ENCODE data around the gene FZD8. TPM values are rescaled to one million over a fixed set of nuclear protein-coding genes. Genes with fewer than 3 reads are reported as not detected.
A peak's percentile ranks its signal among the peaks of the same experiment; 100 is the strongest.
"Not testable (repeated sequence)": the region's sequence is repeated elsewhere in the genome, so short reads cannot be mapped to it uniquely, and the experiment has no call there.

FZD8 gene, protein sequence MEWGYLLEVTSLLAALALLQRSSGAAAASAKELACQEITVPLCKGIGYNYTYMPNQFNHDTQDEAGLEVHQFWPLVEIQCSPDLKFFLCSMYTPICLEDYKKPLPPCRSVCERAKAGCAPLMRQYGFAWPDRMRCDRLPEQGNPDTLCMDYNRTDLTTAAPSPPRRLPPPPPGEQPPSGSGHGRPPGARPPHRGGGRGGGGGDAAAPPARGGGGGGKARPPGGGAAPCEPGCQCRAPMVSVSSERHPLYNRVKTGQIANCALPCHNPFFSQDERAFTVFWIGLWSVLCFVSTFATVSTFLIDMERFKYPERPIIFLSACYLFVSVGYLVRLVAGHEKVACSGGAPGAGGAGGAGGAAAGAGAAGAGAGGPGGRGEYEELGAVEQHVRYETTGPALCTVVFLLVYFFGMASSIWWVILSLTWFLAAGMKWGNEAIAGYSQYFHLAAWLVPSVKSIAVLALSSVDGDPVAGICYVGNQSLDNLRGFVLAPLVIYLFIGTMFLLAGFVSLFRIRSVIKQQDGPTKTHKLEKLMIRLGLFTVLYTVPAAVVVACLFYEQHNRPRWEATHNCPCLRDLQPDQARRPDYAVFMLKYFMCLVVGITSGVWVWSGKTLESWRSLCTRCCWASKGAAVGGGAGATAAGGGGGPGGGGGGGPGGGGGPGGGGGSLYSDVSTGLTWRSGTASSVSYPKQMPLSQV
- 10 to 100 TPM in 1 of 4 donors, 1 to 10 TPM in 3; 3.5 to 10.3 (median 6.0) TPM for total RNA-seq

DNA sequence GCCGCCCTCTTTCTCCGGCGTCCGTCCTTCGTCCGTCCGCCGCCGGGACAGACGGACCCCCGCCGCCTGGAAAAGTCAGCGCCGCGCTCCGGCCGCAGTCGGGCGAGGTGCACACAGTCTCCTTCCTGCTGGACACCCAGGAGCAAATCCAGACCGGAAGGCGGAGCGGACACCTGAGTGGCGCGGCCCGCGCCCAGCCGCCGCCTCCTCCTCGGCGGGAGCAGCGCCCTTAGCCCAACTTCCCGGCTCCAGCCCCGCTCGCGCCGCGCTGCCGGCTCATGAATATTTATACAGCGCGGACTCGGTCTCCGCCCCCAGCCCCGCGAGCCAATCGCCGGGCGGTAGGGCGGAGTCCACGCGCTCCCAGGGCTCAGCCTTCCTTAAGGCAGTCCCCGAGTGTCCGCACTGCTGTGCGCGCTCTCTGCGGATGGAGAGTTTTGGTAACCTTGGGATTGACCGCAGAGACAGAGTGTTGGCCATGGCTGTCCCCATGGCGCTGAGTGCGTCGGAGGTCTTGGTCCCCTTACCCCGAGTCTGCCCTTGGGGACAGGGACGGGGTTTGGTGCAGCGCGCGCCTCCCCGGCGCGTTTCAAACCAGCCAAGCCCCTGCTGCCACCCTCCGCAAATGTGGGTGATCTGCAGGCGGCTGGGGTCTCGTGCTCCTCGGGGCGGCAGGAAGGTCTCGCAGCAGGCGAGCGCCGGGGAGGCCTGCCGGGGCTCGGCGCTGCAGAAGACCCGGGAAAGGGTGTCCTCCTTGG, at the start of gene FZD8:
Gene FZD8 (minus strand): TSS at position 262 of the 758 bp plus-strand sequence. CDS start 867 bp downstream, outside the sequence.
- peaks cover 7% of the 10 kb centered on the region for H3K27me3 ChIP-seq
- WGBS: no CpG with 5 or more reads among the region's 80 CpGs
- H3K4me1 ChIP-seq: peaks cover 54% of the 10 kb centered on the region
- no peaks in the 10 kb centered on the region for H3K36me3 ChIP-seq
- H3K4me3 ChIP-seq: peak within 1 kb of the TSS; percentile 94
- DNase-seq (ENCODE audit: low spot score in 2 of 2): peak; percentile 91
- peak within 1 kb of the TSS; percentile 82 for H3K27ac ChIP-seq
- no peaks in the 10 kb centered on the region for H3K9me3 ChIP-seq
- peak in 1 of 2 donors; percentile 41 for TF ChIP-seq POLR2A (IDR thresholded peaks at IDR 0.05)
- peak in 1 of 3 donors; percentile 29 for TF ChIP-seq POLR2AphosphoS5 (IDR thresholded peaks at IDR 0.05)
- TF ChIP-seq, protein P1, sequence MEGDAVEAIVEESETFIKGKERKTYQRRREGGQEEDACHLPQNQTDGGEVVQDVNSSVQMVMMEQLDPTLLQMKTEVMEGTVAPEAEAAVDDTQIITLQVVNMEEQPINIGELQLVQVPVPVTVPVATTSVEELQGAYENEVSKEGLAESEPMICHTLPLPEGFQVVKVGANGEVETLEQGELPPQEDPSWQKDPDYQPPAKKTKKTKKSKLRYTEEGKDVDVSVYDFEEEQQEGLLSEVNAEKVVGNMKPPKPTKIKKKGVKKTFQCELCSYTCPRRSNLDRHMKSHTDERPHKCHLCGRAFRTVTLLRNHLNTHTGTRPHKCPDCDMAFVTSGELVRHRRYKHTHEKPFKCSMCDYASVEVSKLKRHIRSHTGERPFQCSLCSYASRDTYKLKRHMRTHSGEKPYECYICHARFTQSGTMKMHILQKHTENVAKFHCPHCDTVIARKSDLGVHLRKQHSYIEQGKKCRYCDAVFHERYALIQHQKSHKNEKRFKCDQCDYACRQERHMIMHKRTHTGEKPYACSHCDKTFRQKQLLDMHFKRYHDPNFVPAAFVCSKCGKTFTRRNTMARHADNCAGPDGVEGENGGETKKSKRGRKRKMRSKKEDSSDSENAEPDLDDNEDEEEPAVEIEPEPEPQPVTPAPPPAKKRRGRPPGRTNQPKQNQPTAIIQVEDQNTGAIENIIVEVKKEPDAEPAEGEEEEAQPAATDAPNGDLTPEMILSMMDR (IDR thresholded peaks at IDR 0.05): no peak
- no peak for TF ChIP-seq EP300 (IDR thresholded peaks at IDR 0.05)

DNA sequence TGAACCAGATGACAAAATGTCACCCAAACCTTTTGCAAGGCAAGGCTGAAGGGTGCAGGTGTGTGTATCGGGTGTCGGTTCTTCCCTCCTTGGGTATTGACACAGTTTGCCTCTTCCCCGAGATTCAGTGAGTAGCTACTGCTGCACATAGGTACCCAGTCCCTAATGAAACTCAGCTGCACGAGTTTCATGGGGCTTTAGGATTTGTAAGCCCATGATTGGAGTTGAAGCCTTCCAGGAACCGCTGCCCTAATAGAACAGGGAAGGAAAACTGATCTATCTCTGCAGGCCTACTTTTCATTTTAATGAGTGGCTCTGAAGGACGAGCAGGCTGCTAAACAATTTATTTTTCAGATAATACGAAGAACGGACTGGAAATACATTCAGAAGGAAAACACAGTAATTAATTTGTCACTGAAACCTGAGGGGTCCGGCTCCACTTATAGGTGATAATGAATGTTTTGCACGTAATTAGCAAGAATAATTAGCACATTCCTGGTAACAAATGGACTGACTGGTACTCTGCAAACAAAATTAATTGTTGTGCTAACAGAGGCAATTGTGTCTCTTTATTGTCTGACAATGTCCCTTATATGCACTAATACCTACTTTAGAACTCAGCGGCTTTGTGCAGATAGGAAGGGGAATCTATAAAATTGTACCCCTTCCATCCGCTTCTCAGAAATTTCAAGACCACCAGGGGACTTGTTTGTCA, 49.6 kb upstream of the FZD8 start:
- WGBS: 68% methylated on average over 12 of the region's 12 CpGs
- no peaks in the 10 kb centered on the region for H3K9me3 ChIP-seq
- TF ChIP-seq POLR2A (IDR thresholded peaks at IDR 0.05) (no peak), EP300 (IDR thresholded peaks at IDR 0.05) (no peak), POLR2AphosphoS5 (IDR thresholded peaks at IDR 0.05) (no peak)
- TF ChIP-seq, protein P1 (IDR thresholded peaks at IDR 0.05): no peak
- H3K27me3 ChIP-seq: peaks cover 15% of the 10 kb centered on the region
- H3K27ac ChIP-seq: no peak overlapping the region
- no peak overlapping the region for H3K4me3 ChIP-seq
- H3K4me1 ChIP-seq: no peaks in the 10 kb centered on the region
- H3K36me3 ChIP-seq: no peaks in the 10 kb centered on the region
- DNase-seq (ENCODE audit: low spot score in 2 of 2): no peak

DNA sequence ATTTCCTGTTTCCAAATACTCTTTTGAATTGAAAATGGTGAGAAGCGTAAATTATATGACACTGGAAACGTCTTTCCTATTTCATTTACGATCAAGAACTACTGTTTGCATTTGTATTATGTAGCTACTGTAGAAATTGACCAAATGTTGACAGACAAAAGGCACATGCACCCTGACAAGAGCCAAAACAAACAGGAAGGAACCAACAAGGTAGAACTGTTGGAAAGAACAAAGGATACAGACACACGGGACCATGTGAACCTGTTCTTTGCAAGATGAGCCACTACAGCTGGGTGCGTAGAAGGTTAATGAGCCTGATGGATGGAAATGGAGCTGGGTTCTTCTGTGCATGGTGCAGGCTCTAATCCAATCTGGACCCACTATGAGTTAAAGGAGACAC, 48.4 kb upstream of the FZD8 start:
- H3K4me1 ChIP-seq: no peaks in the 10 kb centered on the region
- no peaks in the 10 kb centered on the region for H3K36me3 ChIP-seq
- no peak for DNase-seq (ENCODE audit: low spot score in 2 of 2)
- H3K9me3 ChIP-seq: no peaks in the 10 kb centered on the region
- no peak overlapping the region for H3K4me3 ChIP-seq
- peaks cover 15% of the 10 kb centered on the region for H3K27me3 ChIP-seq
- TF ChIP-seq POLR2A (IDR thresholded peaks at IDR 0.05): no peak
- TF ChIP-seq POLR2AphosphoS5 (IDR thresholded peaks at IDR 0.05): no peak
- 39% methylated on average over 5 of the region's 5 CpGs for WGBS
- H3K27ac ChIP-seq: no peak overlapping the region

DNA sequence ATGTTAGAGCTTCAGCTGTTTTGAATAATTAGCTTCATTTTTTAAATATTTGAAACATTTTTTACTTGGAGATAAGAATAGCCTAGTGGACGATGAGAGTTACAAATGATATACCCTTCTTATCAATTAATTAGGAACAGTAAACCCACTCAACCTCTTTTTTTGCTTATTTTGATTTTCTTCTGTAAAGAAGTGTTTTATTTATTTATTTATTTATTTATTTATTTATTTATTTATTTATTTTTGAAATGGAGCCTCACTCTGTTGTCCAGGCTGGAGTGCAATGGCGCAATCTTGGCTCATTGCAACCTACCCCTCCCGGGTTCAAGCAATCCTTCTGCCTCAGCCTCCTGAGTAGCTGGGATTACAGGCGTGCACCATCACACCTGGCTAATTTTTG, 43.8 kb upstream of the FZD8 start:
- not testable (repeated sequence) for H3K27ac ChIP-seq; DNase-seq (ENCODE audit: low spot score in 2 of 2); H3K4me3 ChIP-seq; H3K9me3 ChIP-seq; H3K4me1 ChIP-seq; H3K36me3 ChIP-seq
- peaks cover 13% of the 10 kb centered on the region for H3K27me3 ChIP-seq
- WGBS: 92% methylated on average over 4 of the region's 4 CpGs

DNA sequence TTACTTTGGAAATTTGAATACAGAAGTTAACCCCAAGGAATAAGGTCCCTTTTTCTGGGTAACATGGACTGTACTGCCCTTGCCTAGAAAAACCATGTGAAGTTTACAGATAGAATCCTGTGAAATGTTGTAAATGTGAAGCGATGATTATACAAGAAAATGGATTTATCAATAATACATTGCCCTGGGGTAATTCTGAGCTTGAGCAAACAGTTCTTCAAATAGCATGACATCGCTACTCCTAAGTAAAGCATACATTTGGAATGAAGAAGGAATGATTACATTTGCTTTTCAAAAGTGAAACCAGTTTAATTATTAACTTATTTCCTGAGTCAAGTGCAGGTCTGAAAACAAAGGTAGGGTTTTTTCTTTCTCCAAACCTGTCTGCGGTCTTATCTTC, 43.3 kb upstream of the FZD8 start:
- WGBS: 82% methylated on average over 3 of the region's 3 CpGs
- H3K4me3 ChIP-seq: no peak overlapping the region
- TF ChIP-seq POLR2AphosphoS5 (IDR thresholded peaks at IDR 0.05): no peak
- no peak for TF ChIP-seq EP300 (IDR thresholded peaks at IDR 0.05)
- TF ChIP-seq POLR2A (IDR thresholded peaks at IDR 0.05): no peak
- TF ChIP-seq, protein P1 (IDR thresholded peaks at IDR 0.05): no peak
- H3K36me3 ChIP-seq: no peaks in the 10 kb centered on the region
- DNase-seq (ENCODE audit: low spot score in 2 of 2): no peak
- peaks cover 13% of the 10 kb centered on the region for H3K27me3 ChIP-seq
- no peaks in the 10 kb centered on the region for H3K9me3 ChIP-seq
- no peak overlapping the region for H3K27ac ChIP-seq
- H3K4me1 ChIP-seq: no peaks in the 10 kb centered on the region

All from suprapubic skin (tissue), 4 donors.